ENCODE results near the gene CTXN1. TPM values are rescaled to one million over a fixed set of nuclear protein-coding genes. Genes with fewer than 3 reads are reported as not detected.

CTXN1 gene
- total and polyA plus RNA-seq, 2 of the 4 experiments (the other 2 are of a cell fraction), result 0.36 to 7.4 TPM

DNA sequence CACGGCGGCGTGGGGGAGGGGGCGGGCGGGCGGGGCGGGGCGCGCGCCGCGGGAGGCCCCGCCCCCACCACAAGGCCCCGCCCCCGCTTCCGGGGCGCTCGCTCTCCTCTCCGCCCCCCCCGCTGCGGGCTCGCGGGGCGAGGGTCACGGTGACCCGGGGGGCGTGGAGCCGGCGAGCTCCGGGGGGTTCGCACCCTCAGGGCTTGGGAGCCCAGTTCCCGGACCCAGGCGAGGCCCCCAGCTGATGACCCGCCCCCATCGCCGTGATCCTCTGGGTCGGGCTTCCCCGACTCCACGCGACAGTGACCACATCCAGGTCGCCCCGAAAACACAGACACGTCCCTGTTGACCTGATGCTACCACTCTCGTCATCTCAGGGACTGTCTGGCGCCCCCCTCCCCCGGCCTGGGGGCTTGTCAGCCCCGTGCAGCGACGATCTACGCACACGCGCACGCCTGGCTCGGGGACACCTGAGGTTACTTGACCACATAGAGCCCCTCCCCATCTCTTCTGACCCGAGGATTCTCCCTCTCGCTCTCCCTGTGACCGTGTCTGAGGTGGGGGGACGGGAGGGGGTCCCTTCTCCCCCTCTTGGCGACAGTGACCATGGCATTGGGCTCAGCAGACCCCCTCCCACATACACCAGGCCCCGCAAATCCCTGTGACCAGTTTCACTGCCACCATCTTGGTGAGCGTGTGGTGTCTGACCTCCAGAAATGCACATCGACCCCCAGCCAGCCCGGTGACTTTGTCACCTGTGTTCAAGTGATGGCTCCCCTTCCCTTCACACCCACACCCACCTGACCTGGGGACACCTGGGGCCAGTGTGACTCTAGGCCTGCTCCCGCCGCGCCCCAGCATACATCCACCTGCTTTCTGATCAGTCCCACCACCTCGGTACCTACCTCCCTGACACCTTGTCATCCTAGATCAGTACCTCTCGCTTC, 21.6 kb downstream of the CTXN1 start:
- ChIA-PET CTCF (interaction anchor here (0.7 to 1.6 kb wide), 4 partner anchors 12 to 35 kb away, joined by 3 to 7 read pairs (median 6); partner anchors contain the start of genes LRRC8E and SNAPC2), POLR2A (ENCODE audit: unreplicated experiment) (interaction anchor here (0.5 to 1.6 kb wide), 4 partner anchors 10 to 466 kb away, joined by 3 to 14 read pairs (median 4); partner anchors contain the start of gene SNAPC2)
- peak overlapping the region; percentile 66 for H3K4me3 ChIP-seq (ENCODE audit: insufficient read depth, low read depth, low read length)
- H3K27ac ChIP-seq (ENCODE audit: insufficient read depth, low read length), result peak overlapping the region; percentile 88
- H3K4ac ChIP-seq (ENCODE audit: low read depth, low read length), result peak overlapping the region; percentile 84
- peaks cover 15% of the 10 kb centered on the region for H3K36me3 ChIP-seq (ENCODE audit: control insufficient read depth, insufficient read depth, low read length)
- peak overlapping the region; percentile 96 for H3K4me2 ChIP-seq (ENCODE audit: low read depth, low read length)
- intact Hi-C loops (cut with micrococcal nuclease) (no loop called here), in situ Hi-C loops (cut with MboI; ENCODE audit: low sequenced_read_pairs) (no loop called here), dilution Hi-C loops (cut with HindIII; ENCODE audit: low sequenced_read_pairs, unreplicated experiment) (no loop called here)
- peak overlapping the region; percentile 96 for H2AK5ac ChIP-seq (ENCODE audit: low read depth, low read length)
- peak overlapping the region; percentile 52 for H3K56ac ChIP-seq (ENCODE audit: extremely low read depth, insufficient read depth, low read length)
- H3K23ac ChIP-seq (ENCODE audit: low read depth, low read length), result peak overlapping the region; percentile 8
- ATAC-seq (ENCODE audit: low read depth) (peak; percentile 66), DNase-seq (no peak)
- no TSS peak for BruUV-seq (replicated peaks)
- H2BK20ac ChIP-seq (ENCODE audit: low read depth, low read length), result no peak overlapping the region
- H2AK9ac ChIP-seq (replicated peaks; ENCODE audit: low read depth, low read length, poor library complexity), result peak overlapping the region; percentile 97
- H3K79me1 ChIP-seq (ENCODE audit: low read depth in 1 of 2, low read length in 2 of 2), result peaks cover 14 to 49% of the 10 kb centered on the region in 2 experiments; a peak in 3 of 4 replicates
- H2BK15ac ChIP-seq (ENCODE audit: low read depth, low read length), result no peak overlapping the region; the same call in 2 of the 3 replicates
- peak overlapping the region; percentile 56; the same call in 1 of the 2 replicates for H2BK120ac ChIP-seq (ENCODE audit: low read depth, low read length)
- H3K18ac ChIP-seq (ENCODE audit: low read depth, low read length), result peak overlapping the region; percentile 48; the same call in 1 of the 2 replicates
- H3K27me3 ChIP-seq (ENCODE audit: control insufficient read depth, insufficient read depth, low read length), result no peaks in the 10 kb centered on the region
- H3K9ac ChIP-seq (ENCODE audit: low read depth, low read length), result peak overlapping the region; percentile 91
- H3K9me1 ChIP-seq (ENCODE audit: insufficient read depth, low read length), result peaks cover 11% of the 10 kb centered on the region
- H3K9me3 ChIP-seq (ENCODE audit: control insufficient read depth, insufficient read depth, low read length), result no peaks in the 10 kb centered on the region
- H4K5ac ChIP-seq (ENCODE audit: low read depth, low read length), result peak overlapping the region; percentile 65
- WGBS, 2 experiments (ENCODE audit: extremely low coverage in 2 of 2, insufficient read length in 1 of 2), result 19% methylated on average over 13 of the region's 68 CpGs; no CpG with 5 or more reads in 1 of the 2 experiments
- TF ChIP-seq BHLHE40 (IDR thresholded peaks at IDR 0.05; ENCODE audit: low read depth, low read length) (0 out of 2 replicates have a peak, but pooled peaks have one; percentile 28), MXI1 (IDR thresholded peaks at IDR 0.05; ENCODE audit: borderline replicate concordance, low read depth, low read length) (0 out of 2 replicates have a peak, but pooled peaks have one; percentile 44), CHD1 (IDR thresholded peaks at IDR 0.05; ENCODE audit: low read depth, low read length) (no peak), MAZ (IDR thresholded peaks at IDR 0.05; ENCODE audit: borderline replicate concordance, low read depth, low read length) (peak; percentile 58; the same call in 1 of the 2 replicates), MAFK (IDR thresholded peaks at IDR 0.05; ENCODE audit: low read depth, low read length) (no peak)
- H4K91ac ChIP-seq (ENCODE audit: insufficient read depth, low read depth, low read length), result peak overlapping the region; percentile 90
- peak overlapping the region; percentile 90 for H2BK5ac ChIP-seq (ENCODE audit: low read depth, low read length, poor library complexity, severe bottlenecking)
- H3K4me1 ChIP-seq (ENCODE audit: control insufficient read depth, insufficient read depth, low read length), result peaks cover 10% of the 10 kb centered on the region
- H4K8ac ChIP-seq (ENCODE audit: low read depth in 2 of 2, low read length in 2 of 2), result peak overlapping the region; percentile 14 to 95; a peak in 3 of 4 replicates
- H2AFZ ChIP-seq (replicated peaks; ENCODE audit: low read length, poor library complexity), result peak overlapping the region; percentile 100
- peak overlapping the region; percentile 64 for H3K14ac ChIP-seq (replicated peaks; ENCODE audit: low read depth, low read length)
- H4K20me1 ChIP-seq (ENCODE audit: insufficient read depth, low read length), result peaks cover 48% of the 10 kb centered on the region

Data from IMR-90 (cell line).